ENCODE data around the gene NPL.

The NPL gene

DNA sequence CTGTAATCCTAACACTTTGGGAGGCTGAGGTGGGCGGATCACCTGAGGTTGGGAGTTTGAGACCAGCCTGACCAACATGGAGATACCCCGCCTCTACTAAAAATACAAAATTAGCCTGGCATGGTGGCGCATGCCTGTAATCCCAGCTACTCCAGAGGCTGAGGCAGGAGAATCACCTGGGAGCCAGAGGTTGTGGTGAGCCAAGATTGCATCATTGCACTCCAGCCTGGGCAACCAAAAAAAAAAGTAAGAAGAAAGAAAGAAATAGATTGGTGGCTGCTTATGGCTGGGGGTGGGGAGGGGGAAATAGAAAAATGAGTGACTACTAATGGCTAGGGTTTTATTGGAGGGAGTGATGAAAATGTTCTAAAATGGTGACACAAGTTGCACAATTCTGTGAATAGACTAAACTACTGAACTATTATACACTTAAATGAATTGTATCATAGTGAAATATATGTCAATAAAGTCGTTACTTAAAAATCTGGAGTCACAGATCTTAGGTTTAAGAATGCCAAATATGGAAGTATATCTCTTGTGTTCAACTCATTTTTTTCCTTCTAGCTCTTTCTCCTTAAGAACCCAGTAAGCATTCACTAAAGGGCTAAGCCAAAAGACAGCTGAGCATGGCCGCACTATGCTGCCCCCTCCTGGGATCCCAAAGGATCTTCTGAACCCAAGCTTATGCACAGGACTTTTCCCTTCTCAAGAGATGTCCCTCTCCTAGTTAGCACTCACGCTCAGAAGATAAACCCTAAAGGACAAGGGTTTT lies 3.2 kb upstream of the NPL start:
- DNase-seq (ENCODE audit: low spot score in 2 of 2) = no peak
- ATAC-seq (ENCODE audit: low read depth) = no peak
- Mint-ChIP-seq H3K27me3 (no peaks in the 10 kb centered on the region), H3K4me1 (peaks cover 11% of the 10 kb centered on the region), H3K9me3 (no peaks in the 10 kb centered on the region), H3K4me3 (no peak overlapping the region), H3K27ac (no peak overlapping the region), H3K36me3 (no peaks in the 10 kb centered on the region)

DNA sequence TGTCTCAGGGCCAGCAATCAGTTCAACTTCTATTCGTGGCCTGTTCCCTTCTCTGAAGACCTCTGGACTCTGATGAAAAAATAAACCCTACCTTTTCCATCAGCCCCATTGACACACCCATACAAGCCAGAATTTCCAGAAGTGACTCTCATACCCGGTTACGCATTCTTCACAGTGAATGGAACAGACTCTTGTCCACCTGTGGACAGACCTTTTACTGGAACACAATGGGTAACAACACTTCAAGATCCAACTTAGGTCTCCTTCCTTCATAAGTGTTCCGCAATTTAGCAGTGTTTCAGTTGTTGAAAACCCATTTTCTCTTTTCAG lies 2.6 kb upstream of the NPL start:
- ATAC-seq (ENCODE audit: low read depth) (no peak), DNase-seq (ENCODE audit: low spot score in 2 of 2) (no peak)
- Mint-ChIP-seq H3K27ac (no peak overlapping the region), H3K27me3 (no peaks in the 10 kb centered on the region), H3K36me3 (no peaks in the 10 kb centered on the region), H3K4me3 (no peak overlapping the region), H3K9me3 (no peaks in the 10 kb centered on the region), H3K4me1 (peaks cover 9% of the 10 kb centered on the region)

- DNase-seq (ENCODE audit: low spot score in 2 of 2) = no peak
- H3K4me3 Mint-ChIP-seq = no peak overlapping the region
- peaks cover 3% of the 10 kb centered on the region for H3K36me3 Mint-ChIP-seq
- no peak for ATAC-seq (ENCODE audit: low read depth)
- peaks cover 4% of the 10 kb centered on the region for H3K4me1 Mint-ChIP-seq
- no peaks in the 10 kb centered on the region for H3K27me3 Mint-ChIP-seq
- no peaks in the 10 kb centered on the region for H3K9me3 Mint-ChIP-seq
- no peak overlapping the region for H3K27ac Mint-ChIP-seq
Observed at GRCh38 chr1:182791281-182792179, 2.0 kb downstream of the NPL start.

GRCh38 chr1:182794091-182794490 lies 4.5 kb downstream of the NPL start:
- Mint-ChIP-seq H3K27ac (no peak overlapping the region), H3K36me3 (peaks cover 3% of the 10 kb centered on the region), H3K27me3 (no peaks in the 10 kb centered on the region), H3K4me3 (no peak overlapping the region), H3K4me1 (peaks cover 1% of the 10 kb centered on the region), H3K9me3 (no peaks in the 10 kb centered on the region)
- ATAC-seq (ENCODE audit: low read depth) (no peak), DNase-seq (ENCODE audit: low spot score in 2 of 2) (no peak)

DNA sequence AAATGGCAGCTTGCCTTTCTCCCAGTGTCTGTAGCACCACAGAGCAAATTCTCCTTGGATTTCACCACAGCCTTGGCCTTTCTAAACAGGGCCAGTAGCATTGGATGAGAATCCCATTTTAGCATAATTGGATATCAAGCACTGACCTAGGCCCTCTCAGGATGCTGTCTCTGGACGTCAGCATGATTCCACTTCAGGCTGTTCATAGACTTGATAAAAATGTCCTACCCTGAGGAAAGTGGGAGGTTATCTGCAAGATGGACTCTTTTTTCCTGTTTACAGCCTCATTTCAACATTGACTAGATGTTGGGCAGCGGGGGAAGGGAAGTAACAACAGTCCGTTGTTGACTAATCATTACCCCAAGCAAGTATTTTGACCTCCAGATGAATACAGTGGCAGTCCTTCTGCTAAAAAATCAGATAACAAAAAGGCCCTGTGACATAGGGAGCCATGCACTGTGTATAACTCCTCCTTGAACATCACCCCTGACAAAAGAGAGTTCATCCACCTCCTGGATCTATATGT lies 5.2 kb downstream of the NPL start:
- no peak for DNase-seq (ENCODE audit: low spot score in 2 of 2)
- no peak for ATAC-seq (ENCODE audit: low read depth)
- Mint-ChIP-seq H3K4me3 (no peak overlapping the region), H3K27me3 (no peaks in the 10 kb centered on the region), H3K27ac (no peak overlapping the region), H3K9me3 (no peaks in the 10 kb centered on the region), H3K36me3 (peaks cover 3% of the 10 kb centered on the region), H3K4me1 (no peaks in the 10 kb centered on the region)

GRCh38 chr1:182795563-182796228 lies 6.1 kb downstream of the NPL start:
- ATAC-seq (ENCODE audit: low read depth) (peak; percentile 74), DNase-seq (ENCODE audit: low spot score in 2 of 2) (no peak)
- Mint-ChIP-seq H3K36me3 (peaks cover 3% of the 10 kb centered on the region), H3K4me1 (no peaks in the 10 kb centered on the region), H3K4me3 (no peak overlapping the region), H3K27me3 (no peaks in the 10 kb centered on the region), H3K27ac (no peak overlapping the region), H3K9me3 (no peaks in the 10 kb centered on the region)

- H3K9me3 Mint-ChIP-seq = no peaks in the 10 kb centered on the region
- H3K27me3 Mint-ChIP-seq = no peaks in the 10 kb centered on the region
- no peak for ATAC-seq (ENCODE audit: low read depth)
- no peak overlapping the region for H3K27ac Mint-ChIP-seq
- no peaks in the 10 kb centered on the region for H3K4me1 Mint-ChIP-seq
- peaks cover 14% of the 10 kb centered on the region for H3K36me3 Mint-ChIP-seq
- DNase-seq (ENCODE audit: low spot score in 2 of 2) = no peak
- H3K4me3 Mint-ChIP-seq = no peak overlapping the region
Observed at GRCh38 chr1:182802006-182802803, 12.6 kb downstream of the NPL start.

GRCh38 chr1:182803846-182804245 lies 14.3 kb downstream of the NPL start:
- Mint-ChIP-seq H3K27ac (no peak overlapping the region), H3K9me3 (no peaks in the 10 kb centered on the region), H3K4me1 (no peaks in the 10 kb centered on the region), H3K27me3 (no peaks in the 10 kb centered on the region), H3K36me3 (peaks cover 18% of the 10 kb centered on the region), H3K4me3 (no peak overlapping the region)
- no peak for ATAC-seq (ENCODE audit: low read depth)
- DNase-seq (ENCODE audit: low spot score in 2 of 2) = no peak

GRCh38 chr1:182806015-182806678 lies 16.6 kb downstream of the NPL start:
- H3K27ac Mint-ChIP-seq = no peak overlapping the region
- H3K36me3 Mint-ChIP-seq = peaks cover 18% of the 10 kb centered on the region
- H3K4me1 Mint-ChIP-seq = no peaks in the 10 kb centered on the region
- H3K9me3 Mint-ChIP-seq = no peaks in the 10 kb centered on the region
- H3K27me3 Mint-ChIP-seq = no peaks in the 10 kb centered on the region
- H3K4me3 Mint-ChIP-seq = no peak overlapping the region
- ATAC-seq (ENCODE audit: low read depth) (no peak), DNase-seq (ENCODE audit: low spot score in 2 of 2) (no peak)

DNA sequence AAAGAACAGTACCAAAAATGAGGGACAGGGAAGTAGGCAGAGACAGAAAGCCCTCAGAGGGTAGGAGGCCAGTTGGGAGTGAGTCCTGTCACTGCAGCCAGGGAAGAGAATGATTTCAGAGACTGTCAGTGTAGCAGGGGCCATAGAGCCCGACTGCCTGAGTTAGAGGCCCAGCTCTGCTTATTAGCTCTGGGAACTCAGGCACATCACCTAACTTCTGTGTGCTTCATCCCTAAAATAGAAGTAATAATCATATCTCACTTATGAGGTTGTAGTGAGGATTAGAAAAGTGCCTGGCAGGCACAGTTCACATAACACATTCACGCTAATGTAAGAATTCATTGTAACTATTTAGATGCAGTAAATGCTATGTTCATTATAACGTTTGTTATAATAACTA lies 18.3 kb downstream of the NPL start:
- Mint-ChIP-seq H3K4me1 (no peaks in the 10 kb centered on the region), H3K9me3 (no peaks in the 10 kb centered on the region), H3K27ac (no peak overlapping the region), H3K27me3 (no peaks in the 10 kb centered on the region), H3K36me3 (peaks cover 18% of the 10 kb centered on the region), H3K4me3 (no peak overlapping the region)
- ATAC-seq (ENCODE audit: low read depth) (no peak), DNase-seq (ENCODE audit: low spot score in 2 of 2) (no peak)

DNA sequence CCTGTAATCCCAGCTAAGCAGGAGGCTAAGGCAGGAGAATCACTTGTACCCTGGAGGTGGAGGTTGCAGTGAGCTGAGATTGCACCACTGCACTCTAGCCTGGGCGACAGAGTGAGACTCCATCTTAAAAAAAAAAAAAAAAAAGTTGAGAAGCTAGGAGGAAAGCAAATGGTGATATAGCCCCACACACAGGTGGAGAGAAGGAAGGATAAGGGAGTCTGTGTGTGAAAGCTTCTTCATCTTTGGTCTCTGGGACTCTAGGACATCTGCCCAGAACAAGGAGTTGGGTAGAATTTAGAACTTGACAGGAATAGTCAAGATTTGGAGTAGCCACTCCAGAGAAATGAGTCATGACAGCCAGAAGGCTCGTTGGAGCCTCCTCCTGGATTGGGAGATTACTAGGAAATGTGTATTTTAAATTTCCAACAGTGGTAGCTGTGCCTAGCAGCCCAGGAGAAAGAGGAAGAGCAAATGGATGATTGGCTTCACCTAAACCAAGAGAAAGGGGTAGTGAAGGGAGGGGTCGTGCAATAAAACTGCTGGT lies 19.9 kb downstream of the NPL start:
- Mint-ChIP-seq H3K27me3 (no peaks in the 10 kb centered on the region), H3K36me3 (peaks cover 15% of the 10 kb centered on the region), H3K9me3 (no peaks in the 10 kb centered on the region), H3K4me1 (no peaks in the 10 kb centered on the region), H3K27ac (no peak overlapping the region), H3K4me3 (no peak overlapping the region)
- ATAC-seq (ENCODE audit: low read depth) (no peak), DNase-seq (ENCODE audit: low spot score in 2 of 2) (no peak)

DNA sequence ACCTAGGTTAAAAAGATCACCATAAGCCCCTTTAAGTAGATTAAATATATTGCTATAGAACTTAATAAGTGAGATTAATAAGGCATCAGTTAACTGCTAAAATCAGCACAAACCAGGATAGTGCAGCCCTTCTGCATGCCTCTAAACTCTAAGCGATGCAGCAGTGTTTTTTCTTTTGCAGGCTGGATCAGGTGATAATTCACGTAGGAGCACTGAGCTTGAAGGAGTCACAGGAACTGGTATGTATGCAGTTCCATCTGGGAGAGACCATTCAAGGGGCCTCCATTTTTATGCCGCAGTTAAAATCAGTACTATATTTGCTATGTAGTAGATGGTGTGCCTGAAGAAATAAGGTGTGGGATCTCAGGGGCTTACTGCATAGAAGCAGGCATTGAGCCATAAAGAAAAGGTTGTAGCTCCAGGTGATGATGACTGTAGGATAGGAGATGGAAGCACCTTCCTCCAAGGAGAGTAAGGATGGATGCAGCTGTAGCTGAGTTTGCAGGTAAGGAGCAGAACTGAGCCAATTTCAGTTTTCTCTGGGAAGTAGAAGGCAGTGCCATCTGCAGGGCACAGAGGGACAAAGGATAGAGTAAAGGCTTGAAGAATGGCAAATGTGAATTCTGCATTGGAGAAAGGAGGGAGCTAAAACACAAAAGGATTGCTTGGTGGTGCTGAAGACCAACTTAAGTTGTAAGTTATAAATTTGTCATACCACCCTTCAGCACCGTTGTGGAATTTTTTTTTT lies 22.6 kb downstream of the NPL start:
- DNase-seq (ENCODE audit: low spot score in 2 of 2) (no peak), ATAC-seq (ENCODE audit: low read depth) (no peak)
- Mint-ChIP-seq H3K9me3 (no peaks in the 10 kb centered on the region), H3K4me3 (no peak overlapping the region), H3K36me3 (peaks cover 9% of the 10 kb centered on the region), H3K4me1 (no peaks in the 10 kb centered on the region), H3K27ac (no peak overlapping the region), H3K27me3 (no peaks in the 10 kb centered on the region)

All from memory B cell (primary cell).